ENCODE results near the gene MYO5C. TPM values are rescaled to one million over a fixed set of nuclear protein-coding genes. Genes with fewer than 3 reads are reported as not detected.
A peak's percentile ranks its signal among the peaks of the same experiment; 100 is the strongest.
"Not testable (repeated sequence)": the region's sequence is repeated elsewhere in the genome, so short reads cannot be mapped to it uniquely, and the experiment has no call there.

Gene MYO5C
- total RNA-seq, 2 donors from 2014 or later = 0.69 to 1.6 TPM

DNA sequence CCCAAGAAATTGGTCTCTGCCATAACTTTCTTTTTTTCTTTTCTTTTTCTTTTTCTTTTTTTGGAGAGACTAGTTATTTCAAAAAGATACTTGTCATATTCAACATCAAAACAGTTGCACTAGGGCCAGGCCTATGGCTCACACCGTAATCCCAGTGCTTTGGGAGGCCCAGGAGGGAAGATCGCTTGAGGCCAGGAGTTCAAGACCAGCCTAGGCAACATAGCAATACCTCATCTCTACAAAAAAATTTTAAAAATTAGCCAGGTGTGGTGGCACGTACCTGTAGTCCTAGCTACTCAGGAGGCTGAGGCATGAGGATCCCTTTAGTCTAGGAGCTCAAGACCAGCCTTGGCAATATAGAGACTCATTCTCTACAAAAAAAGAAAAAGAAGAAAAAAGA is 55.4 kb downstream of the MYO5C start:
- Mint-ChIP-seq H3K9me3 (no peaks in the 10 kb centered on the region), H3K4me3 (no peak overlapping the region), H3K27ac (no peak overlapping the region), H3K4me1 (ENCODE audit: low read depth) (peaks cover 19% of the 10 kb centered on the region), H3K36me3 (ENCODE audit: insufficient read depth in 2 of 2) (no peaks in the 10 kb centered on the region), H3K27me3 (ENCODE audit: low read depth) (no peaks in the 10 kb centered on the region)
- no peak for DNase-seq
- ATAC-seq (replicated peaks in 1 of 2) = no peak

DNA sequence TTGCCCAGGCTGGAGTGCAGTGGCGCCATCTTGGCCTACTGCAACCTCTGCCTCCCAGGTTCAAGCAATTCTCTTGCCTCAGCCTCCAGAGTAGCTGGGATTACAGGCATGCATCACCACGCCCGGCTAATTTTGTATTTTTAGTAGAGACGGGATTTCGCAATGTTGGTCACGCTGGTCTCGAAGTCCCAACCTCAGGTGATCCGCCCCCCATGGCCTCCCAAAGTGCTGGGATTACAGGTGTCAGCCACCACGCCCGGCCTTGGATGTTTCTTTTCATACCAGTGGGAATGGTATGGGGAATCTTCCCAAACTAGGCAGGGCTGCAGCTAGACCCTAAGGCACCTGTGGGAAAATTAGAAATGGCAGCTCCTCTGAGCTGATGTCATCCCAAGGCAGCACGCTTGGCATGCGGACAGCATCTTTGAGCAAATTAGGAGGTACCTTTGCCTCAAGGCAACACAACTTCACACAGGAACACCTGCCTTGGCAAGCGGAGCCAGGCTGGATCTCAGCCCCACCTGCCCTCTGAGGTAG is 56.5 kb downstream of the MYO5C start:
- not testable (repeated sequence) for H3K36me3 Mint-ChIP-seq (ENCODE audit: insufficient read depth in 2 of 2); H3K4me3 Mint-ChIP-seq; H3K27ac Mint-ChIP-seq; H3K27me3 Mint-ChIP-seq (ENCODE audit: low read depth); DNase-seq; H3K9me3 Mint-ChIP-seq; ATAC-seq (replicated peaks in 1 of 2)
- H3K4me1 Mint-ChIP-seq (ENCODE audit: low read depth) = peaks cover 31% of the 10 kb centered on the region

DNA sequence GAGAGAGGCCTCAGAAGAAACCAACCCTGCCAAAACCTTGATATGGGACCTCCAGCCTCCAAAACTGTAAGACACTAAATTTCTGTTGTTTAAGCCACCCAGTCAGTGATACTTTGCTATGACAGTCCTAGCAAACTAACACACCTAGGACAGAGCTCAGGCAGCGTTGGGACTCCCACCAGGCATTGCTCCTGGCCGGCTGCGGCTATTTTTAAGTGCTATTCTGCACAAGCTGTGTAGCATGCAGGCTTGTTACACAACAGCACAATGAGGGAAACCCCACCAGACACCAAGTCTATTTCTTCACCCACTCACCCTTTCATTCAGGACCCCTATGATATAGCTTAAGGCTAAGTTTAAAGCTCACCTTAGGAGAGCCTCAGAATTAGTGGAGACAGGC is 57.5 kb downstream of the MYO5C start:
- Mint-ChIP-seq H3K9me3 (no peaks in the 10 kb centered on the region), H3K27ac (no peak overlapping the region), H3K4me1 (ENCODE audit: low read depth) (peaks cover 40% of the 10 kb centered on the region), H3K4me3 (no peak overlapping the region), H3K36me3 (ENCODE audit: insufficient read depth in 2 of 2) (no peaks in the 10 kb centered on the region), H3K27me3 (ENCODE audit: low read depth) (no peaks in the 10 kb centered on the region)
- no peak for DNase-seq
- no peak for ATAC-seq (replicated peaks in 1 of 2)

DNA sequence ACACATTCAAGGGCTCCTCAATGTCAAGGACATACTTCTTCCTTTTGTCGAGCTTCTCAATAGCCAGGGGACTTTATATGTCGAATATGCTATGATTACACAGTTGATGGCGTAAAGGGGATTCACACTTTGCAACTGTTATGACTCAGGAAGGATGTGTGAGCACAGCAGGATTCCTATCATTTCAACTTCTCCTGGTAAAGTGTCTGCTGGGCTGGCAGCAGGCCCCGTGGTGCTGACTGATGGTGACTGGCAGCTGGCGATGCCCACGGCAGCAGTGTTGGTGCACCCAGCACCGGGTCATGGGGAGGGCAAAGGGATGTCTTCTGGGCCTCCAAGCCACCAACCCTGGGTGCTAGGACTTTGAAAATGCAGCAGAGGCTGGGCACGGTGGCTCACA is 59.6 kb downstream of the MYO5C start:
- Mint-ChIP-seq H3K4me1 (ENCODE audit: low read depth) (peaks cover 47% of the 10 kb centered on the region), H3K4me3 (peak overlapping the region; percentile 7 to 48), H3K27me3 (ENCODE audit: low read depth) (no peaks in the 10 kb centered on the region), H3K36me3 (ENCODE audit: insufficient read depth in 2 of 2) (no peaks in the 10 kb centered on the region), H3K27ac (no peak overlapping the region), H3K9me3 (no peaks in the 10 kb centered on the region)
- DNase-seq (no peak), ATAC-seq (replicated peaks in 1 of 2) (peak; percentile 33 to 69)

DNA sequence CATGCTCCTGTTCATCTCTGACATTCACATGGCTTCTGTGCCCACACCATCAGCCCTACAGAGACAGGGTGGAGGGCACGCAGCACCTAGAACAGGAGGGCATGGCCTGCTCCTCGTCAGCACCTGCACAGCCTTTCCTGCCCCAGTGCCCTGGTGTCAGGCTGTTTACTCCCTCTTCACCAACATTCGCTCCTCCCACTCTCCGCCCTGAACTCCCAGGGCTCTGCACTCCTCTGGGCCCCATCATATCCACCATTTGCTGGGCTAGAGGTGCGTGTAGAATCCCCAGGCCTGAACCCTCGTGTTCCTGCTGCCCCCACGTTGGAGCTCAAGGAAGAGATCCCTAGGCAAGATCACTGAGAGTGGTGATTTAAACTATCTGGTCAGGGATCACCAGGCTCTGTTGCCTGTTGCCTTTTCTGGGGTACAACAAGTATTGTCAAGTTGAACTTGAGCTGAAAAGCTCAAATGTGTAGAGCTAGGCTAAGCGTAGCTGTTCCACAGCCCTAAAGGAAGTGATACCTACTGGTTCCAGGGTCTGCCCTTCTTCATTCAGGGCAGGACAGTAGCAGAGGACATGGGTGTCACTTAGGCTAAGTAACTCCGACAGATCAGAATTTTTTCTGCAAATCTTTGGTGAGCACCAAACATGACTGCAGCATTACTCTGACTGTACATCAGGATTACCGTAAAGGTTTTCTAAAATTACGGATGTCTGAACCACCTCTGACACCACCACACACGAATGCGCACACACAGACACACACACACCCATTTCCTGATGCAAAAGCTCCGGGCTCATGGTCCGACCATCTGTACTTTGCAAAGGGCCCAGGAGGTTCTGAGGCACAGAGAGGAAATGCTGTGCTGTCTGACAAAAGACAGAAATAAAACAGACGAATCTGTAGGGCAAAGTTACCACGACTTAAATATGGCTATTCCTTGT is 60.7 kb downstream of the MYO5C start:
- Mint-ChIP-seq H3K27me3 (ENCODE audit: low read depth) (no peaks in the 10 kb centered on the region), H3K4me1 (ENCODE audit: low read depth) (peaks cover 47% of the 10 kb centered on the region), H3K27ac (peak overlapping the region; percentile 81), H3K4me3 (peak overlapping the region; percentile 58 to 64), H3K9me3 (no peaks in the 10 kb centered on the region), H3K36me3 (ENCODE audit: insufficient read depth in 2 of 2) (no peaks in the 10 kb centered on the region)
- peak; percentile 61 to 71 for ATAC-seq (replicated peaks in 1 of 2)
- DNase-seq = peak; percentile 29 to 31

DNA sequence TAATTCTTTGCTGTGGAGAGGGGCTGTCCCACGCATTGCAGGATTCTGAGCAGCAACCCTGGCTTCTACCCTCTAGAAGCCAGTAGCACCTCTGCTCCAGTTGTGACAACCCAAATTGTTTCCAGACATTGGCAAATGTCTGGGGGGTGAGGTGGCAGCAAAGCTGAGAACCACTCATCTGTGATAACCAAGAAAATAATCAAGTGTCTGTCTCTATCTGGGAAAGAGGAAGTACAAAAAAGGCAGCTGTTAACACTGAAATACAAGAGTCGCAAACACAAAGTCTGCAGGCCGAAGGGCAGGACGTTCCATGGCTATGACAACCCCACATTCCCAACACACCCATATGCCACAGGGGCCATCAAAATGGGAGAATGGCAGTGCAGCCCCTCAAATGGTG is 62.2 kb downstream of the MYO5C start:
- DNase-seq = no peak
- Mint-ChIP-seq H3K27me3 (ENCODE audit: low read depth) (no peaks in the 10 kb centered on the region), H3K4me1 (ENCODE audit: low read depth) (peaks cover 47% of the 10 kb centered on the region), H3K27ac (no peak overlapping the region), H3K36me3 (ENCODE audit: insufficient read depth in 2 of 2) (no peaks in the 10 kb centered on the region), H3K4me3 (peak overlapping the region in 1 of 2 donors; percentile 9), H3K9me3 (no peaks in the 10 kb centered on the region)
- ATAC-seq (replicated peaks in 1 of 2) = no peak

DNA sequence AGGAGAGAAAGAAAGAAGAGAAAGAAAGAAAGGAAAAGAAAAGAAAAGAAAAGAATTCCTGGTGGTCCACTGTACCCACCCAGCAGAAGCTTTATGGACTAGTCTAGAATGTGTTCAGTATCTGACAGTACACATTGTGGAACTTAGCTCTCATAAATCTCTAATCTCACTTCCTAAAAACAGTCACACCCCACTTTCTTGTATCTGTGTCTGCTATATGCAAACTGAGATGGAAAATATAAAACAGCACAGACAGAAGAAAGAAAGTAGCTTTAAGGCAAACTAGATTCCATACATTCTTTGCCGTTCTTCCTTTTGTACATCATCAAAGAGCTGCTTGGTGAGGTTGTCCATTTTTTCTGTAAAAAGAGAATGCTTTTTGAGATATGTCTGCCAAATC is 63.3 kb downstream of the MYO5C start:
- H3K27ac Mint-ChIP-seq = no peak overlapping the region
- DNase-seq = no peak
- H3K4me3 Mint-ChIP-seq = peak overlapping the region in 1 of 2 donors; percentile 10
- no peaks in the 10 kb centered on the region for H3K27me3 Mint-ChIP-seq (ENCODE audit: low read depth)
- H3K4me1 Mint-ChIP-seq (ENCODE audit: low read depth) = peaks cover 51% of the 10 kb centered on the region
- H3K9me3 Mint-ChIP-seq = no peaks in the 10 kb centered on the region
- H3K36me3 Mint-ChIP-seq (ENCODE audit: insufficient read depth in 2 of 2) = no peaks in the 10 kb centered on the region
- ATAC-seq (replicated peaks in 1 of 2) = no peak

DNA sequence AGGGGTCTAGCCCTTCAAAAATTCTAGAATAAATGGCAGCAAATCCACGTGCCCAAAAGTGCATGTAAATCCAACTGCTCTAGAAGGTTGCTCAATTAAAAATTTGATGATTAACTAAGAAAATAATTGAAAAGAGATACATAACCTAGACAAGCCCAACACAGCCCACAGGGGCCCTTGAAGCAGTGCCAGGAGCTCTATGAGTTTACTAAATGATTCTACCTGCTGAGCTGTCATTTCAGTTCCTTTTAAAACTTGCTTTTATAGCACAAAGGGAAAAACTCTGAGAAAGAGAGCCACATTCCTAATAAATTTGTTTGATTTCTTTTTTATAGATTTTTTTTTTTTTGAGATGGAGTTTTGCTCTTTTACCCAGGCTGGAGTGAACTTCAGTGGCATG is 65.5 kb downstream of the MYO5C start:
- Mint-ChIP-seq H3K4me1 (ENCODE audit: low read depth) (peaks cover 39% of the 10 kb centered on the region), H3K4me3 (no peak overlapping the region), H3K27me3 (ENCODE audit: low read depth) (no peaks in the 10 kb centered on the region), H3K27ac (no peak overlapping the region), H3K9me3 (no peaks in the 10 kb centered on the region), H3K36me3 (ENCODE audit: insufficient read depth in 2 of 2) (no peaks in the 10 kb centered on the region)
- ATAC-seq (replicated peaks in 1 of 2) (no peak), DNase-seq (no peak)

DNA sequence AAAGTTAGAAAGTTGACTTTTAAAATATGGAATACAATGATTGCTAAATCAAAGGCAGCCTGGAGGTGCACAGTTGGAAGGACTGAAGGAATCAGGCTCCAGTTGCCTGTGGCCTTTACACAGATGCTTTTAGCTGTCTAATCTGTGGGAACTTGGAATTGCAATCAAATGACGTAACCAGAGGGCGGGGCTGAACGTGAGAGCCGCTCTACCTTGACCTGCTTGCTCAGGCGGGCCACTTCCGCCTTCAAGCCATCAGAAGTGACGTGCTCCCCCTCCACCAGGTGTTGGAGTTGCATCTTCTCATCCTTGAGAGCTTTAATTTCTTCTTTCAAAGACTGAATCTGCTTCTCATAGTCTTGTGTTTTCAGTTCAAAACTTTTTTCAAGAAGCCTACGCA is 66.7 kb downstream of the MYO5C start:
- Mint-ChIP-seq H3K9me3 (no peaks in the 10 kb centered on the region), H3K4me1 (ENCODE audit: low read depth) (peaks cover 31% of the 10 kb centered on the region), H3K36me3 (ENCODE audit: insufficient read depth in 2 of 2) (no peaks in the 10 kb centered on the region), H3K4me3 (no peak overlapping the region), H3K27me3 (ENCODE audit: low read depth) (no peaks in the 10 kb centered on the region), H3K27ac (no peak overlapping the region)
- ATAC-seq (replicated peaks in 1 of 2) (no peak), DNase-seq (no peak)

DNA sequence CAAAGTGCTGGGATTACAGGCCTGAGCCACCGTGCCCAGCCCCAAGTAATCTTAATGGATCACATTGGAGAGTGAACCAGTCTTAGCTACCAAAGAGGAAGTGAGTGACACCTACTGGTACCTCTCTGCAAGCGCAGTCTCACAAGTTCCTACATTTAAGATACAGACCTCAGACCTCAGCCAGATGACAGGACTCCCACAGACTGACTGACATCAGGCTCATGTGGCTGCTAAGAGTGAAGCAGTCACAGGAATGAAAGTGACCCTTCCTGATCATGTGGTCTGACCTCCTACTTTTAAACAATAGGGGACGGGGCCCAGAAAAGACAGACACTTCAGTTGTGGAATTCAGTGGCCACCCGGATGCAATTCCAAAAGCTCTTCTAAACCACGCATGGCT is 68.1 kb downstream of the MYO5C start:
- Mint-ChIP-seq H3K4me3 (no peak overlapping the region), H3K9me3 (no peaks in the 10 kb centered on the region), H3K27me3 (ENCODE audit: low read depth) (no peaks in the 10 kb centered on the region), H3K27ac (no peak overlapping the region), H3K4me1 (ENCODE audit: low read depth) (peaks cover 32% of the 10 kb centered on the region), H3K36me3 (ENCODE audit: insufficient read depth in 2 of 2) (no peaks in the 10 kb centered on the region)
- DNase-seq = peak; percentile 69 to 71
- peak; percentile 85 to 89 for ATAC-seq (replicated peaks in 1 of 2)

DNA sequence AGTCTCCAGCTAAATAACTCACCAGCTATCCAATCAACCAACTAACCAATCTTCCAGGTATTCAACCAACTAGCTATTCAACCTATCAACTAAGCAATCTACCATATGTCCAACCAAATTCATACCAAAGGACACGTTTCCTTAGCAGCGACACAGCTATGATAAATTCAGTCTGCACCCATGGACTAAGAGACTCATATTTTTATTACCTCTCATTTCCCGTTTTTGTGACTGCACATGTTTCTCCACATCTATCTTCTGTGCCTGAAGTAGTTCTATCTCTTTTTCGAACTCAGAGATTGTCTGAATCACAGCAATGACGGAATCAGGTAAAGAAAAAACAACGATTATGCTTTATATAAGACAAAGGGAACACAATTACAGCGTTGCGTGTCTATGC is 70.4 kb downstream of the MYO5C start:
- Mint-ChIP-seq H3K36me3 (ENCODE audit: insufficient read depth in 2 of 2) (no peaks in the 10 kb centered on the region), H3K4me1 (ENCODE audit: low read depth) (peaks cover 40% of the 10 kb centered on the region), H3K27ac (no peak overlapping the region), H3K4me3 (no peak overlapping the region), H3K27me3 (ENCODE audit: low read depth) (no peaks in the 10 kb centered on the region), H3K9me3 (no peaks in the 10 kb centered on the region)
- ATAC-seq (replicated peaks in 1 of 2) (no peak), DNase-seq (no peak)

DNA sequence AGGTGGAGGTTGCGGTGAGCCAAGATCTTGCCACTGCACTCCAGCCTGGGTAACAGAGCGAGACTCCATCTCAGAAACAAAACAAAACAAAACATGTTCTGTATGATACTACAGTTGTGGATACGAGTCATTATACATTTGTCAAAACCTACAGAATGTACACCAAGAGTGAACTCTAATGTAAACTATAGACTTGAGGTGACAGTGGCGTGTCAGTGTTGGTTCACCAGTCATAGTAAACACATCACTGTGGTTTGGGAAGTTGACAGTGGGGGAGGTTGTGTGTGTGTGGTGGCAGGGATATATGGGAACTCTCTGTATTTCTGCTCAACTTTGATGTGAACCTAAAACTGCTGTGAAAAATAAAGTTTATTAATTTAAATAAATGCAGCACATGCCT is 71.4 kb downstream of the MYO5C start:
- ATAC-seq (replicated peaks in 1 of 2) = peak; percentile 68 to 71
- no peaks in the 10 kb centered on the region for H3K9me3 Mint-ChIP-seq
- peak overlapping the region in 1 of 2 donors; percentile 42 for H3K4me3 Mint-ChIP-seq
- peaks cover 40% of the 10 kb centered on the region for H3K4me1 Mint-ChIP-seq (ENCODE audit: low read depth)
- H3K36me3 Mint-ChIP-seq (ENCODE audit: insufficient read depth in 2 of 2) = no peaks in the 10 kb centered on the region
- no peak overlapping the region for H3K27ac Mint-ChIP-seq
- DNase-seq = peak; percentile 30 to 50
- no peaks in the 10 kb centered on the region for H3K27me3 Mint-ChIP-seq (ENCODE audit: low read depth)

DNA sequence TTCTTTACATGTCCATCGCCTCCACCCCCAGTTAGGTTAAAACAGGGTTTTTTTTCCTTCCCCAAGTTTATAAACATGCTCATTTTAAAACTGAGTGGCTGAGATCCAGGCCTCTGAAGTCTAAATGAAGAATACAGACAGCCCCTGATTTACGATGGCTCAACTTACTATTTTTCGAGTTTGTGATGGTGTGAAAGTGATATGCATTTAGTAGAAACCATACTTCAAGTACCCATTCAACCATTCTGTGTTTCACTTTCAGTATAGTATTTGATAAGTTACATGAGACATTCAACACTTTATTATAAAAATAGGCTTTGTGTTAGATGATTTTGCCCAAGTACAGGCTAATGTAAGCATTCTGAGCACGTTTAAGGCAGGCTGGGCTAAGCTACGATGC is 73.9 kb downstream of the MYO5C start:
- H3K36me3 Mint-ChIP-seq (ENCODE audit: insufficient read depth in 2 of 2) = no peaks in the 10 kb centered on the region
- peak overlapping the region; percentile 95 for H3K27ac Mint-ChIP-seq
- ATAC-seq (replicated peaks in 1 of 2) (peak; percentile 50 to 58), DNase-seq (no peak)
- no peaks in the 10 kb centered on the region for H3K9me3 Mint-ChIP-seq
- H3K4me1 Mint-ChIP-seq (ENCODE audit: low read depth) = peaks cover 35% of the 10 kb centered on the region
- H3K4me3 Mint-ChIP-seq = peak overlapping the region; percentile 76 to 96
- H3K27me3 Mint-ChIP-seq (ENCODE audit: low read depth) = no peaks in the 10 kb centered on the region
